ENCODE measurements around the gene MAP4. TPM values are rescaled to one million over a fixed set of nuclear protein-coding genes. Genes with fewer than 3 reads are reported as not detected.

MAP4 gene
- total RNA-seq, 1 donor from 2014 or later: 150 TPM

- Mint-ChIP-seq H3K27ac (ENCODE audit: unreplicated experiment) (no peak overlapping the region), H3K4me1 (peaks cover 18% of the 10 kb centered on the region), H3K36me3 (ENCODE audit: low read depth) (peaks cover 17% of the 10 kb centered on the region), H3K9me3 (no peaks in the 10 kb centered on the region), H3K4me3 (peak overlapping the region; percentile 23), H3K27me3 (ENCODE audit: low read depth) (peaks cover 15% of the 10 kb centered on the region)
- DNase-seq (ENCODE audit: low read depth, low spot score): no peak
- TF ChIP-seq CTCF (conservative IDR thresholded peaks at IDR 0.05): no peak
These were observed 161.3 kb downstream of the MAP4 start for GRCh38 chr3:47854720-47855455.

- no peaks in the 10 kb centered on the region for H3K9me3 Mint-ChIP-seq
- H3K4me3 Mint-ChIP-seq: peak overlapping the region; percentile 23
- TF ChIP-seq CTCF (conservative IDR thresholded peaks at IDR 0.05): no peak
- peaks cover 18% of the 10 kb centered on the region for H3K4me1 Mint-ChIP-seq
- DNase-seq (ENCODE audit: low read depth, low spot score): no peak
- peak overlapping the region; percentile 27 for H3K27ac Mint-ChIP-seq (ENCODE audit: unreplicated experiment)
- H3K36me3 Mint-ChIP-seq (ENCODE audit: low read depth): peaks cover 17% of the 10 kb centered on the region
- H3K27me3 Mint-ChIP-seq (ENCODE audit: low read depth): peaks cover 15% of the 10 kb centered on the region
These were observed 161.9 kb downstream of the MAP4 start for GRCh38 chr3:47854267-47854666.

GRCh38 chr3:47852604-47853602 lies 163.3 kb downstream of the MAP4 start:
- Mint-ChIP-seq H3K36me3 (ENCODE audit: low read depth) (peaks cover 15% of the 10 kb centered on the region), H3K4me3 (peak overlapping the region; percentile 55), H3K27me3 (ENCODE audit: low read depth) (peaks cover 15% of the 10 kb centered on the region), H3K27ac (ENCODE audit: unreplicated experiment) (no peak overlapping the region), H3K4me1 (peaks cover 18% of the 10 kb centered on the region), H3K9me3 (no peaks in the 10 kb centered on the region)
- no peak for TF ChIP-seq CTCF (conservative IDR thresholded peaks at IDR 0.05)
- DNase-seq (ENCODE audit: low read depth, low spot score): no peak

GRCh38 chr3:47851888-47852603 lies 164.2 kb downstream of the MAP4 start:
- peaks cover 15% of the 10 kb centered on the region for H3K27me3 Mint-ChIP-seq (ENCODE audit: low read depth)
- H3K4me1 Mint-ChIP-seq: peaks cover 18% of the 10 kb centered on the region

More at GRCh38 chr3:47851888-47852603, 164.2 kb downstream of the MAP4 start:
- DNase-seq (ENCODE audit: low read depth, low spot score): no peak
- Mint-ChIP-seq H3K36me3 (ENCODE audit: low read depth) (peaks cover 17% of the 10 kb centered on the region), H3K4me3 (peak overlapping the region; percentile 55), H3K27ac (ENCODE audit: unreplicated experiment) (peak overlapping the region; percentile 53), H3K9me3 (no peaks in the 10 kb centered on the region)
- no peak for TF ChIP-seq CTCF (conservative IDR thresholded peaks at IDR 0.05)

All from neural crest cell (in vitro differentiated cells).